K562 (cell line): Measurements from ENCODE around the gene INTS1. TPM values are rescaled to one million over a fixed set of nuclear protein-coding genes. Genes with fewer than 3 reads are reported as not detected.

ENCODE experiments used
- JUN ChIP-seq, 2 experiments: sonication (generic) in 1 of 2; formaldehyde crosslinking in 1 of 2; IDR thresholded peaks; 2 replicates each; pipeline versions ENCODE4 v1.6.1 to v1.8.0; 2012 to 2022; ENCODE audit warnings: borderline replicate concordance in 2 of 2, mild to moderate bottlenecking in 2 of 2, improper control_type of control experiment in 1 of 2, low read depth in 1 of 2, low read length in 1 of 2, missing genetic modification reagents in 1 of 2
- KLF10 ChIP-seq: fragments of 250-450 bp; sonication (Bioruptor Pico); IDR thresholded peaks from 2 replicates; pipeline ENCODE4 v1.6.1; 2021; ENCODE audit warnings: matching md5 sums
- MAZ ChIP-seq, 2 experiments: fragments of 450-650 bp in 1 of 2; sonication (generic) in 1 of 2; formaldehyde crosslinking; IDR thresholded peaks in 1 of 2; conservative IDR thresholded peaks in 1 of 2; 2 replicates each; pipeline versions ENCODE4 v1.4.0 to v1.5.0; 2020; ENCODE audit warnings: mild to moderate bottlenecking in 1 of 2, missing genetic modification reagents in 1 of 2
- MGA ChIP-seq: fragments of 450-650 bp; IDR thresholded peaks from 2 replicates; pipeline ENCODE4 v1.6.1; 2016; ENCODE audit warnings: mild to moderate bottlenecking, moderate library complexity
- PCBP1 ChIP-seq: fragments of 200-400 bp; formaldehyde crosslinking; IDR thresholded peaks from 2 replicates; pipeline ENCODE4 v1.6.1; 2018; ENCODE audit warnings: mild to moderate bottlenecking, low read depth, low read length; ENCODE audit not compliant: poor library complexity, severe bottlenecking
- RBFOX2 ChIP-seq: fragments of 200-400 bp; formaldehyde crosslinking; IDR thresholded peaks from 2 replicates; pipeline ENCODE4 v1.6.1; 2017; ENCODE audit warnings: low read depth, mild to moderate bottlenecking, low read length, moderate library complexity
- RBM14 ChIP-seq: fragments of 200-400 bp; formaldehyde crosslinking; IDR thresholded peaks from 2 replicates; pipeline ENCODE4 v1.6.1; 2018; ENCODE audit warnings: low read depth, mild to moderate bottlenecking, low read length, moderate library complexity, borderline replicate concordance; ENCODE audit not compliant: insufficient read depth
- RHOXF2B ChIP-seq: fragments of 250-450 bp; sonication (Bioruptor Pico); conservative IDR thresholded peaks from 2 replicates; pipeline ENCODE4 v1.5.1; 2021
- SRSF9 ChIP-seq: fragments of 200-400 bp; formaldehyde crosslinking; IDR thresholded peaks from 2 replicates; pipeline ENCODE4 v1.6.1; 2017; ENCODE audit warnings: low read depth, low read length, borderline replicate concordance
- TEAD1 ChIP-seq, 2 experiments: fragments of 450-650 bp in 1 of 2; sonication (generic) in 1 of 2; formaldehyde crosslinking; IDR thresholded peaks; 2 replicates each; pipeline versions ENCODE4 v1.4.0 to v1.8.0; 2020 to 2022; ENCODE audit warnings: mild to moderate bottlenecking in 2 of 2, missing genetic modification reagents in 1 of 2
- XRCC5 ChIP-seq: fragments of 200-400 bp; formaldehyde crosslinking; IDR thresholded peaks from 2 replicates; pipeline ENCODE4 v1.6.1; 2017; ENCODE audit warnings: low read depth, mild to moderate bottlenecking, low read length
- ZKSCAN1 ChIP-seq: fragments of 150-350 bp; IDR thresholded peaks from 2 replicates; pipeline ENCODE4 v1.6.1; 2016; ENCODE audit warnings: low read depth, low read length
- ZNF12 ChIP-seq: sonication (generic); formaldehyde crosslinking; IDR thresholded peaks from 2 replicates; pipeline ENCODE4 v1.4.0; 2020; ENCODE audit warnings: mild to moderate bottlenecking, missing genetic modification reagents
- ZNF3 ChIP-seq: fragments of 250-450 bp; sonication (Bioruptor Pico); IDR thresholded peaks from 2 replicates; pipeline ENCODE4 v1.5.0; 2021; ENCODE audit warnings: mild to moderate bottlenecking, moderate library complexity
- ZNF445 ChIP-seq: fragments of 250-450 bp; sonication (Bioruptor Pico); IDR thresholded peaks from 2 replicates; pipeline ENCODE4 v1.4.0; 2020; ENCODE audit warnings: low read depth, mild to moderate bottlenecking, moderate library complexity
- polyA plus RNA-seq, 8 experiments: library from polyadenylated mRNA; depleted of rRNA in 4 of 8; stranded (reverse) in 5 of 8; unstranded in 3 of 8; fragments of >200 nt; fragmentation: Nextera tagmentation in 2 of 8; fragmentation: Illumina TruSeq in 1 of 8; extraction: Ambion mirVana in 2 of 8; extraction: Trizol in 1 of 8; gene quantifications; 2 replicates each; pipeline versions ENCODE4 v1.2.1 to v1.2.3, GENCODE V29; 2011 to 2014; ENCODE audit warnings: inconsistent platforms in 1 of 8, missing spikeins in 1 of 8
- total RNA-seq, 7 experiments: library from RNA; depleted of rRNA in 6 of 7; stranded (reverse); fragments of >200 nt in 6 of 7; fragmentation: Illumina TruSeq in 2 of 7; extraction: Trizol in 2 of 7; gene quantifications; 2 replicates each; pipeline versions ENCODE4 v1.2.1 to v1.2.3, GENCODE V29; 2011 to 2021; ENCODE audit warnings: low replicate concordance in 1 of 7

The INTS1 gene
- total and polyA plus RNA-seq, 9 of the 15 experiments (the other 6 are each of a cell fraction or from before 2014, with no cell fraction given): 0.34 to 119 (median 18.5) TPM

GRCh38 chr7:1537535-1538412 is 33.6 kb upstream of the INTS1 start (continued):
- TF ChIP-seq SRSF9 (no peak), RBFOX2 (peak; percentile 34; the same call in 1 of the 2 replicates), RHOXF2B (CRISPR knock-in tag) (no peak), XRCC5 (0 out of 2 replicates have a peak, but pooled peaks have one; percentile 43), RBM14 (no peak), KLF10 (CRISPR knock-in tag) (no peak), JUN (IDR thresholded peaks at IDR 0.05; ENCODE audit: borderline replicate concordance, low read depth, low read length) (0 out of 2 replicates have a peak, but pooled peaks have one; percentile 29), JUN (CRISPR knock-in tag; IDR thresholded peaks at IDR 0.05; ENCODE audit: borderline replicate concordance) (no peak), TEAD1 (CRISPR knock-in tag; IDR thresholded peaks at IDR 0.05) (peak; percentile 76 to 95; a peak in 3 of 4 replicates), MGA (no peak), ZNF12 (CRISPR knock-in tag) (no peak), MAZ (CRISPR knock-in tag; conservative IDR thresholded peaks at IDR 0.05 in 1 of 2, IDR thresholded peaks at IDR 0.05 in 1 of 2) (0 out of 4 replicates have a peak, but pooled peaks of 1 of the 2 experiments have one; percentile 27), ZNF445 (CRISPR knock-in tag) (no peak), PCBP1 (peak; percentile 39), ZNF3 (CRISPR knock-in tag) (peak; percentile 68; the same call in 1 of the 2 replicates), ZKSCAN1 (peak; percentile 44)
